SK-N-SH treated with all-trans-retinoic acid at 6 μM for 48 hours (cell line): Measurements from ENCODE around the gene GMPS.

ENCODE experiments used
- ARNTL ChIP-seq: fragments of 450-650 bp; formaldehyde crosslinking; IDR thresholded peaks from 2 replicates; pipeline ENCODE4 v1.5.0; 2020; ENCODE audit warnings: low read depth, mild to moderate bottlenecking, moderate library complexity, borderline replicate concordance
- CSDC2 ChIP-seq: fragments of 250-450 bp; sonication (Bioruptor Pico); IDR thresholded peaks from 2 replicates; pipeline ENCODE4 v1.5.0; 2020; ENCODE audit warnings: mild to moderate bottlenecking, moderate library complexity
- ISL1 ChIP-seq: fragments of 250-450 bp; sonication (Bioruptor Pico); IDR thresholded peaks from 2 replicates; pipeline ENCODE4 v2.1.2; 2022; ENCODE audit warnings: mild to moderate bottlenecking, moderate library complexity
- PPARA ChIP-seq: fragments of 250-450 bp; sonication (Bioruptor Pico); IDR thresholded peaks from 2 replicates; pipeline ENCODE4 v1.5.0; 2020; ENCODE audit warnings: mild to moderate bottlenecking, borderline replicate concordance
- RARB ChIP-seq: fragments of 250-450 bp; sonication (Bioruptor Pico); IDR thresholded peaks from 2 replicates; pipeline ENCODE4 v1.8.0; 2021; ENCODE audit warnings: mild to moderate bottlenecking, moderate library complexity
- TOX ChIP-seq: fragments of 250-450 bp; sonication (Bioruptor Pico); IDR thresholded peaks from 2 replicates; pipeline ENCODE4 v1.8.0; 2021; ENCODE audit warnings: mild to moderate bottlenecking, moderate library complexity, borderline replicate concordance
- ZC3H10 ChIP-seq: fragments of 250-450 bp; sonication (Bioruptor Pico); IDR thresholded peaks from 2 replicates; pipeline ENCODE4 v1.5.1; 2021; ENCODE audit warnings: mild to moderate bottlenecking, moderate library complexity
- ZFP3 ChIP-seq: fragments of 250-450 bp; sonication (Bioruptor Pico); IDR thresholded peaks from 2 replicates; pipeline ENCODE4 v1.5.0; 2020; ENCODE audit warnings: mild to moderate bottlenecking, moderate library complexity
- ZFP30 ChIP-seq: fragments of 450-650 bp; formaldehyde crosslinking; IDR thresholded peaks from 2 replicates; pipeline ENCODE4 v1.5.0; 2022; ENCODE audit warnings: mild to moderate bottlenecking, moderate library complexity
- ZNF565 ChIP-seq: fragments of 450-650 bp; formaldehyde crosslinking; conservative IDR thresholded peaks from 2 replicates; pipeline ENCODE4 v1.5.0; 2020; ENCODE audit warnings: low read depth, mild to moderate bottlenecking, moderate library complexity
- TF ChIP-seq, protein P1 (sequence below): fragments of 250-450 bp; sonication (Bioruptor Pico); IDR thresholded peaks from 2 replicates; pipeline ENCODE4 v1.8.0; 2021; ENCODE audit warnings: low read depth, mild to moderate bottlenecking, moderate library complexity, borderline replicate concordance
- TF ChIP-seq, protein P2 (sequence below): fragments of 250-450 bp; sonication (Bioruptor Pico); IDR thresholded peaks from 2 replicates; pipeline ENCODE4 v1.5.1; 2020; ENCODE audit warnings: low read depth, mild to moderate bottlenecking, moderate library complexity
- TF ChIP-seq, protein P3 (sequence below): fragments of 250-450 bp; sonication (Bioruptor Pico); IDR thresholded peaks from 2 replicates; pipeline ENCODE4 v1.8.0; 2020; ENCODE audit warnings: mild to moderate bottlenecking, moderate library complexity, borderline replicate concordance

DNA sequence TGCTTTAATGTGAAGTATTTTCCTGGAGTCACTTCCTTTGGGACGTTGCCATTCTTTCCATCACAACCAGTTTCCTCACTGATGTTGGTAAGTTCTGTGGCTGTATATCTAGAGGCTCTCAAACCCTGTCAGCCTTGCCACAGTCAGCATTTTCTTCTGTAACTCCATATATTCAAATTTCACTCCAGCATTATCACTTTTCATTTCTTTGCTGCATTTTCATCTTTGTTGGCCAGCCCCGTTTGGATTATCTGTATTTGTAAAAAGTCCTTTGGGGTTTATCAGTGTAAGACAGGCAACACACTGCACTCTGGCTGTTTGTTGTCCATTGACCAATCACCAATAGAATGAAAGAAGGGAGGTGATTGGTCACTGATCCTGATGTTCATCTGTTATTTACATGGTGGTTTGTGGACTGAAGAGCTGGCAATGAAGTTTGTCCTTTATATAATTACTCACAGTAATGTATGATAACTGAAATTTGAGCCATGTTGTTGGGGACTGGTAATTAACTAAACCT lies 20.3 kb downstream of the GMPS start:
- TF ChIP-seq ISL1 (CRISPR knock-in tag) (no peak), TOX (CRISPR knock-in tag) (no peak), ARNTL (CRISPR knock-in tag) (no peak), ZNF565 (no peak), CSDC2 (CRISPR knock-in tag) (no peak), ZFP3 (CRISPR knock-in tag) (no peak), ZFP30 (CRISPR knock-in tag) (no peak), RARB (CRISPR knock-in tag) (no peak), PPARA (CRISPR knock-in tag) (no peak), ZC3H10 (CRISPR knock-in tag) (no peak)
- TF ChIP-seq, protein P1, sequence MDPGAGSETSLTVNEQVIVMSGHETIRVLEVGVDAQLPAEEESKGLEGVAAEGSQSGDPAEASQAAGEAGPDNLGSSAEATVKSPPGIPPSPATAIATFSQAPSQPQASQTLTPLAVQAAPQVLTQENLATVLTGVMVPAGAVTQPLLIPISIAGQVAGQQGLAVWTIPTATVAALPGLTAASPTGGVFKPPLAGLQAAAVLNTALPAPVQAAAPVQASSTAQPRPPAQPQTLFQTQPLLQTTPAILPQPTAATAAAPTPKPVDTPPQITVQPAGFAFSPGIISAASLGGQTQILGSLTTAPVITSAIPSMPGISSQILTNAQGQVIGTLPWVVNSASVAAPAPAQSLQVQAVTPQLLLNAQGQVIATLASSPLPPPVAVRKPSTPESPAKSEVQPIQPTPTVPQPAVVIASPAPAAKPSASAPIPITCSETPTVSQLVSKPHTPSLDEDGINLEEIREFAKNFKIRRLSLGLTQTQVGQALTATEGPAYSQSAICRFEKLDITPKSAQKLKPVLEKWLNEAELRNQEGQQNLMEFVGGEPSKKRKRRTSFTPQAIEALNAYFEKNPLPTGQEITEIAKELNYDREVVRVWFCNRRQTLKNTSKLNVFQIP, result no peak
- TF ChIP-seq, protein P2, sequence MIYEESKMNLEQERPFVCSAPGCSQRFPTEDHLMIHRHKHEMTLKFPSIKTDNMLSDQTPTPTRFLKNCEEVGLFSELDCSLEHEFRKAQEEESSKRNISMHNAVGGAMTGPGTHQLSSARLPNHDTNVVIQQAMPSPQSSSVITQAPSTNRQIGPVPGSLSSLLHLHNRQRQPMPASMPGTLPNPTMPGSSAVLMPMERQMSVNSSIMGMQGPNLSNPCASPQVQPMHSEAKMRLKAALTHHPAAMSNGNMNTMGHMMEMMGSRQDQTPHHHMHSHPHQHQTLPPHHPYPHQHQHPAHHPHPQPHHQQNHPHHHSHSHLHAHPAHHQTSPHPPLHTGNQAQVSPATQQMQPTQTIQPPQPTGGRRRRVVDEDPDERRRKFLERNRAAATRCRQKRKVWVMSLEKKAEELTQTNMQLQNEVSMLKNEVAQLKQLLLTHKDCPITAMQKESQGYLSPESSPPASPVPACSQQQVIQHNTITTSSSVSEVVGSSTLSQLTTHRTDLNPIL (CRISPR knock-in tag), result no peak
- TF ChIP-seq, protein P3, sequence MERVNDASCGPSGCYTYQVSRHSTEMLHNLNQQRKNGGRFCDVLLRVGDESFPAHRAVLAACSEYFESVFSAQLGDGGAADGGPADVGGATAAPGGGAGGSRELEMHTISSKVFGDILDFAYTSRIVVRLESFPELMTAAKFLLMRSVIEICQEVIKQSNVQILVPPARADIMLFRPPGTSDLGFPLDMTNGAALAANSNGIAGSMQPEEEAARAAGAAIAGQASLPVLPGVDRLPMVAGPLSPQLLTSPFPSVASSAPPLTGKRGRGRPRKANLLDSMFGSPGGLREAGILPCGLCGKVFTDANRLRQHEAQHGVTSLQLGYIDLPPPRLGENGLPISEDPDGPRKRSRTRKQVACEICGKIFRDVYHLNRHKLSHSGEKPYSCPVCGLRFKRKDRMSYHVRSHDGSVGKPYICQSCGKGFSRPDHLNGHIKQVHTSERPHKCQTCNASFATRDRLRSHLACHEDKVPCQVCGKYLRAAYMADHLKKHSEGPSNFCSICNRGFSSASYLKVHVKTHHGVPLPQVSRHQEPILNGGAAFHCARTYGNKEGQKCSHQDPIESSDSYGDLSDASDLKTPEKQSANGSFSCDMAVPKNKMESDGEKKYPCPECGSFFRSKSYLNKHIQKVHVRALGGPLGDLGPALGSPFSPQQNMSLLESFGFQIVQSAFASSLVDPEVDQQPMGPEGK (CRISPR knock-in tag), result no peak
